ENCODE data around the gene USP3.

The USP3 gene

GRCh38 chr15:63588826-63589225 lies 84.4 kb downstream of the USP3 start:
- TF ChIP-seq, protein P1, sequence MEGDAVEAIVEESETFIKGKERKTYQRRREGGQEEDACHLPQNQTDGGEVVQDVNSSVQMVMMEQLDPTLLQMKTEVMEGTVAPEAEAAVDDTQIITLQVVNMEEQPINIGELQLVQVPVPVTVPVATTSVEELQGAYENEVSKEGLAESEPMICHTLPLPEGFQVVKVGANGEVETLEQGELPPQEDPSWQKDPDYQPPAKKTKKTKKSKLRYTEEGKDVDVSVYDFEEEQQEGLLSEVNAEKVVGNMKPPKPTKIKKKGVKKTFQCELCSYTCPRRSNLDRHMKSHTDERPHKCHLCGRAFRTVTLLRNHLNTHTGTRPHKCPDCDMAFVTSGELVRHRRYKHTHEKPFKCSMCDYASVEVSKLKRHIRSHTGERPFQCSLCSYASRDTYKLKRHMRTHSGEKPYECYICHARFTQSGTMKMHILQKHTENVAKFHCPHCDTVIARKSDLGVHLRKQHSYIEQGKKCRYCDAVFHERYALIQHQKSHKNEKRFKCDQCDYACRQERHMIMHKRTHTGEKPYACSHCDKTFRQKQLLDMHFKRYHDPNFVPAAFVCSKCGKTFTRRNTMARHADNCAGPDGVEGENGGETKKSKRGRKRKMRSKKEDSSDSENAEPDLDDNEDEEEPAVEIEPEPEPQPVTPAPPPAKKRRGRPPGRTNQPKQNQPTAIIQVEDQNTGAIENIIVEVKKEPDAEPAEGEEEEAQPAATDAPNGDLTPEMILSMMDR (conservative IDR thresholded peaks at IDR 0.05; ENCODE audit: low read depth, low read length) = no peak
- no peak overlapping the region for H3K4me3 ChIP-seq (ENCODE audit: low read length)

GRCh38 chr15:63593705-63594671 lies 89.6 kb downstream of the USP3 start:
- no peak for DNase-seq (ENCODE audit: low read depth)
- H3K4me3 ChIP-seq (ENCODE audit: low read length) = no peak overlapping the region
- TF ChIP-seq, protein P1 (conservative IDR thresholded peaks at IDR 0.05; ENCODE audit: low read depth, low read length) = no peak

More at GRCh38 chr15:63588826-63589225, 84.4 kb downstream of the USP3 start:
- no peak for DNase-seq (ENCODE audit: low read depth)

DNA sequence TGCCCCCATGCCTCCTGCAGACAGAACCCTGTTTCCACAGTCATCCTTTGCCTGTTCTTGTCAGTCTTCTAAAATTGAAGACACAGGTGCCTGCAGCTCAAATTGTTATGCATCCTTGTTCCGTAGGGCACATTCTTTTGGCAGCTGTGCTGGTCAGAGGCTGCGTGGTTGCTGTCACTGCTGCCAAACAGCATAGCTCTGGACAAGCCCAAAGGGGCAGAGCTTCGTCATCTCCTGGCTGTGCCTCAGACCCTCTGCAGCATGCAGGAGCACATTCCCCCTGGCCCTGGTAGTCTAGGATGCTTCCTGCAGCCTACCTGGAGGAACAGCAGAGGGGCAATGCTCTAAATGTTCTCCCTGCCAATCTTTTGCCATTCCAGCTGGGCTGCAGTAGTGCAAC lies 90.7 kb downstream of the USP3 start:
- TF ChIP-seq, protein P1 (conservative IDR thresholded peaks at IDR 0.05; ENCODE audit: low read depth, low read length) = no peak
- DNase-seq (ENCODE audit: low read depth) = no peak
- no peak overlapping the region for H3K4me3 ChIP-seq (ENCODE audit: low read length)

GRCh38 chr15:63595688-63596087 lies 91.3 kb downstream of the USP3 start:
- no peak overlapping the region for H3K4me3 ChIP-seq (ENCODE audit: low read length)
- TF ChIP-seq, protein P1 (conservative IDR thresholded peaks at IDR 0.05; ENCODE audit: low read depth, low read length) = no peak

DNA sequence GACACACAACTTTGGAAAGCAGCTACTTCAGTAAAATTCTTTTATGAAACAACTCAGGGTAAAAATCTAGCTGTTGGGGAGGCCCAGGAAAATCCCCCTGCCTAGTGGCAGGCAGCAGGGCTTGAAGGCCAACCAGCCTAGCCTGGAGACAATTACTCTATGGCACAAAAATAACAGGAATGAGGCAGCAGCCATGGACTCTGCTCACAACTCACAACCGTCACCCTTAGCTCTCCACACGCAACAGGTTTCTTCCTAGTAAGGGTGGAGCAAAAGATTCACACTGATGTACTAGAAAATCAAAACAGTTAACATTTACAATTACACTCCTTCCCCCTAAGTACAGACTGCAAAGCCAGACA lies 92.3 kb downstream of the USP3 start:
- no peak overlapping the region for H3K4me3 ChIP-seq (ENCODE audit: low read length)
- TF ChIP-seq, protein P1 (conservative IDR thresholded peaks at IDR 0.05; ENCODE audit: low read depth, low read length) = no peak
- no peak for DNase-seq (ENCODE audit: low read depth)

More at GRCh38 chr15:63595688-63596087, 91.3 kb downstream of the USP3 start:
- no peak for DNase-seq (ENCODE audit: low read depth)

- no peak for DNase-seq (ENCODE audit: low read depth)
Observed at GRCh38 chr15:63597038-63597790, 92.8 kb downstream of the USP3 start, which contains the start of gene FBXL22. Gene FBXL22, plus strand, starts transcription at chr15:63597387. Its CDS starts 6 bp downstream, at chr15:63597393.

More at GRCh38 chr15:63597038-63597790, 92.8 kb downstream of the USP3 start, which contains the start of gene FBXL22:
- TF ChIP-seq, protein P1 (conservative IDR thresholded peaks at IDR 0.05; ENCODE audit: low read depth, low read length) = no peak
- H3K4me3 ChIP-seq (ENCODE audit: low read length) = no peak within 1 kb of the TSS
